Measurements from ENCODE around the gene PTGER4.

GRCh38 chr5:40689438-40689837 is 9.7 kb downstream of the PTGER4 start:
- no peak for TF ChIP-seq CTCF (IDR thresholded peaks at IDR 0.05)
- no peak for TF ChIP-seq POLR2A (IDR thresholded peaks at IDR 0.05)
